Naive thymus-derived CD4-positive, alpha-beta T cell (primary cell): ENCODE results near the gene IPO9. TPM values are rescaled to one million over a fixed set of nuclear protein-coding genes. Genes with fewer than 3 reads are reported as not detected.

Experiments
- ATAC-seq: fragments of 150-1000 bp; cut with Tn5 transposase; 2 replicates; pipeline ENCODE4 v1.10.0; 2021; ENCODE audit warnings: mild to moderate bottlenecking, moderate library complexity
- CTCF ChIA-PET: fragments of 350-600 bp; sonication (Branson Sonifier 250); formaldehyde crosslinking; loops from one replicate; lab custom pipeline; 2021; ENCODE audit warnings: antibody characterized with exemption; lab: Charles Lee
- POLR2A ChIA-PET: fragments of 350-600 bp; sonication (Branson Sonifier 250); formaldehyde crosslinking; loops from one replicate; lab custom pipeline; 2021; ENCODE audit warnings: antibody characterized with exemption, inconsistent platforms; lab: Charles Lee
- DNase-seq, 9 donors: peaks; one replicate each; pipeline versions ENCODE4 v3.0.0 to v3.0.0-alpha.2; 2020 to 2022; ENCODE audit warnings: mixed read lengths in 1 of 9
- H3K27ac ChIP-seq: one replicate; pipeline ENCODE4 v1.7.0; 2013; ENCODE audit warnings: mild to moderate bottlenecking, low read depth, low read length, moderate library complexity
- H3K27me3 ChIP-seq, 2 donors: one replicate each; pipeline ENCODE4 v1.7.0; 2013; ENCODE audit warnings: low read length in 2 of 2, mild to moderate bottlenecking in 2 of 2, moderate library complexity in 2 of 2; ENCODE audit not compliant: control insufficient read depth in 2 of 2, insufficient read depth in 2 of 2
- H3K36me3 ChIP-seq, 3 experiments: 1 replicate in 2 of 3; 2 replicates in 1 of 3; pipeline ENCODE4 v1.7.0; 2013; ENCODE audit warnings: low read length in 3 of 3, mild to moderate bottlenecking in 3 of 3, moderate library complexity in 1 of 3; ENCODE audit not compliant: insufficient read depth in 3 of 3, control insufficient read depth in 2 of 3
- H3K4me1 ChIP-seq, 2 donors: one replicate each; pipeline ENCODE4 v1.7.0; 2013; ENCODE audit warnings: low read length in 2 of 2, mild to moderate bottlenecking in 2 of 2, moderate library complexity in 1 of 2; ENCODE audit not compliant: control insufficient read depth in 2 of 2, insufficient read depth in 2 of 2
- H3K4me3 ChIP-seq: 2 replicates; pipeline ENCODE4 v1.7.0; 2013; ENCODE audit warnings: mild to moderate bottlenecking, low read length
- H3K9me3 ChIP-seq, 3 experiments: 1 replicate in 2 of 3; 2 replicates in 1 of 3; pipeline ENCODE4 v1.7.0; 2013; ENCODE audit warnings: low read length in 3 of 3; ENCODE audit not compliant: control insufficient read depth in 2 of 3
- H3K27ac Mint-ChIP-seq, 9 donors: one replicate each; pipeline ENCODE4 v1.8.0; 2020 to 2022; ENCODE audit warnings: mixed read lengths in 9 of 9, mild to moderate bottlenecking in 8 of 9, moderate library complexity in 5 of 9, inconsistent platforms in 2 of 9
- H3K27me3 Mint-ChIP-seq, 5 donors: one replicate each; pipeline ENCODE4 v1.8.0; 2021 to 2022; ENCODE audit warnings: mixed read lengths in 5 of 5, mild to moderate bottlenecking in 1 of 5
- H3K36me3 Mint-ChIP-seq, 5 donors: one replicate each; pipeline ENCODE4 v1.8.0; 2020 to 2022; ENCODE audit warnings: mixed read lengths in 5 of 5, mild to moderate bottlenecking in 3 of 5, inconsistent platforms in 1 of 5
- H3K4me1 Mint-ChIP-seq, 7 donors: one replicate each; pipeline ENCODE4 v1.8.0; 2020 to 2022; ENCODE audit warnings: mixed read lengths in 7 of 7, mild to moderate bottlenecking in 3 of 7, inconsistent platforms in 1 of 7
- H3K4me3 Mint-ChIP-seq, 10 donors: one replicate each; pipeline ENCODE4 v1.8.0; 2020 to 2022; ENCODE audit warnings: mild to moderate bottlenecking in 10 of 10, mixed read lengths in 10 of 10, moderate library complexity in 6 of 10, inconsistent platforms in 2 of 10
- H3K9me3 Mint-ChIP-seq, 11 donors: one replicate each; pipeline ENCODE4 v1.8.0; 2020 to 2022; ENCODE audit warnings: mixed read lengths in 11 of 11, mild to moderate bottlenecking in 4 of 11, inconsistent platforms in 1 of 11, moderate library complexity in 1 of 11
- intact Hi-C, 2 donors: fragments of 100-400 bp; cut with micrococcal nuclease; formaldehyde crosslinking; loops; one replicate each; pipeline ENCODE4 v1.15.1; 2023
- polyA plus RNA-seq, 2 donors: library from polyadenylated mRNA; unstranded; fragments of 300-500 nt; fragmentation: Illumina TruSeq; gene quantifications; one replicate each; pipeline ENCODE4 v1.2.3, GENCODE V29; 2021
- total RNA-seq, 6 experiments: library from RNA in 5 of 6; stranded (reverse) in 5 of 6; gene quantifications; 1 replicate in 5 of 6; 2 replicates in 1 of 6; pipeline ENCODE4 v1.2.3 and lab custom pipeline; 2021 to 2026

The IPO9 gene
- total and polyA plus RNA-seq, 7 experiments from 2014 or later: 20.8 to 55.3 (median 29.8) TPM

GRCh38 chr1:201888282-201889089, 59.5 kb downstream of the IPO9 start, which contains the start of gene SHISA4:
TSS of gene SHISA4 (plus strand) at chr1:201888898. CDS start at chr1:201888995, 97 bp downstream.
- POLR2A ChIA-PET: interaction anchor here (0.6 kb wide), 1 partner anchor 109 kb away, joined by 3 read pairs; no protein-coding TSS in a partner anchor
- CTCF ChIA-PET: no interaction called here
- Histone ChIP-seq H3K27ac (no peak within 1 kb of the TSS), H3K4me1 (peaks cover 0 to 5% of the 10 kb centered on the region in 2 donors), H3K9me3 (no peaks in the 10 kb centered on the region), H3K4me3 (peak within 1 kb of the TSS; percentile 33), H3K27me3 (peaks cover 0 to 6% of the 10 kb centered on the region in 2 donors), H3K36me3 (no peaks in the 10 kb centered on the region)
- peaks cover 0 to 8% (median 0%) of the 10 kb centered on the region in 11 donors for H3K9me3 Mint-ChIP-seq
- intact Hi-C loops: no loop called here
- peak; percentile 63 for ATAC-seq
- peak within 1 kb of the TSS; percentile 59 to 88 (median 77) for H3K4me3 Mint-ChIP-seq
- no peaks in the 10 kb centered on the region for H3K36me3 Mint-ChIP-seq
- peak within 1 kb of the TSS in 2 of 9 donors; percentile 58 to 91 for H3K27ac Mint-ChIP-seq
- peaks cover 2 to 16% (median 10%) of the 10 kb centered on the region in 7 donors for H3K4me1 Mint-ChIP-seq
- DNase-seq: peak in 2 of 9 donors; percentile 8 to 18
- peaks cover 28 to 50% (median 39%) of the 10 kb centered on the region in 5 donors for H3K27me3 Mint-ChIP-seq

- H3K27ac Mint-ChIP-seq: peak overlapping the region in 1 of 9 donors; percentile 91
- Histone ChIP-seq H3K9me3 (no peaks in the 10 kb centered on the region), H3K27me3 (peaks cover 0 to 6% of the 10 kb centered on the region in 2 donors), H3K4me3 (peak overlapping the region; percentile 33), H3K36me3 (no peaks in the 10 kb centered on the region), H3K27ac (no peak overlapping the region), H3K4me1 (peaks cover 0 to 5% of the 10 kb centered on the region in 2 donors)
- no peaks in the 10 kb centered on the region for H3K36me3 Mint-ChIP-seq
- intact Hi-C loops: no loop called here
- H3K4me1 Mint-ChIP-seq: peaks cover 2 to 16% (median 10%) of the 10 kb centered on the region in 7 donors
- peak overlapping the region; percentile 59 to 88 (median 77) for H3K4me3 Mint-ChIP-seq
- ChIA-PET POLR2A (no interaction called here), CTCF (interaction anchor here (1.2 kb wide), 1 partner anchor 9 kb away, joined by 3 read pairs; no protein-coding TSS in a partner anchor)
- H3K9me3 Mint-ChIP-seq: peaks cover 0 to 8% (median 0%) of the 10 kb centered on the region in 11 donors
- no peak for DNase-seq
- ATAC-seq: peak; percentile 6
- H3K27me3 Mint-ChIP-seq: peaks cover 30 to 55% (median 46%) of the 10 kb centered on the region in 5 donors
Measured at GRCh38 chr1:201889090-201889968, 60.4 kb downstream of the IPO9 start.

- intact Hi-C loops: no loop called here
- ChIA-PET CTCF (interaction anchor here (1.2 kb wide), 1 partner anchor 10 kb away, joined by 3 read pairs; no protein-coding TSS in a partner anchor), POLR2A (no interaction called here)
Measured at GRCh38 chr1:201890223-201890622, 61.3 kb downstream of the IPO9 start.

GRCh38 chr1:201890806-201891450, 62.0 kb downstream of the IPO9 start:
- Histone ChIP-seq H3K36me3 (no peaks in the 10 kb centered on the region), H3K9me3 (no peaks in the 10 kb centered on the region), H3K4me3 (no peak overlapping the region), H3K27ac (no peak overlapping the region), H3K27me3 (peaks cover 0 to 6% of the 10 kb centered on the region in 2 donors), H3K4me1 (peaks cover 0 to 9% of the 10 kb centered on the region in 2 donors)
- no peak for DNase-seq
- no peak for ATAC-seq
- intact Hi-C loops: no loop called here
- no peak overlapping the region for H3K27ac Mint-ChIP-seq
- peaks cover 0 to 8% (median 0%) of the 10 kb centered on the region in 11 donors for H3K9me3 Mint-ChIP-seq
- peaks cover 5 to 18% (median 11%) of the 10 kb centered on the region in 7 donors for H3K4me1 Mint-ChIP-seq
- H3K36me3 Mint-ChIP-seq: no peaks in the 10 kb centered on the region
- ChIA-PET CTCF (interaction anchor here (1.9 kb wide), 1 partner anchor 82 kb away, joined by 11 read pairs; no protein-coding TSS in a partner anchor), POLR2A (no interaction called here)
- peaks cover 30 to 54% (median 43%) of the 10 kb centered on the region in 5 donors for H3K27me3 Mint-ChIP-seq
- no peak overlapping the region for H3K4me3 Mint-ChIP-seq

More at GRCh38 chr1:201890223-201890622, 61.3 kb downstream of the IPO9 start:
- peaks cover 0 to 5% of the 10 kb centered on the region in 2 donors for H3K4me1 ChIP-seq
- Mint-ChIP-seq H3K27me3 (peaks cover 30 to 56% (median 44%) of the 10 kb centered on the region in 5 donors), H3K9me3 (peaks cover 0 to 8% (median 0%) of the 10 kb centered on the region in 11 donors), H3K4me3 (peak overlapping the region in 2 of 10 donors; percentile 25 to 35), H3K27ac (peak overlapping the region in 1 of 9 donors; percentile 41), H3K36me3 (no peaks in the 10 kb centered on the region), H3K4me1 (peaks cover 3 to 16% (median 9%) of the 10 kb centered on the region in 7 donors)
- no peak for ATAC-seq
- no peak overlapping the region for H3K27ac ChIP-seq
- no peak overlapping the region for H3K4me3 ChIP-seq
- no peaks in the 10 kb centered on the region for H3K9me3 ChIP-seq
- DNase-seq: no peak
- no peaks in the 10 kb centered on the region for H3K36me3 ChIP-seq
- H3K27me3 ChIP-seq: peaks cover 0 to 6% of the 10 kb centered on the region in 2 donors

GRCh38 chr1:201891451-201892045, 62.6 kb downstream of the IPO9 start:
- peaks cover 0 to 8% (median 0%) of the 10 kb centered on the region in 11 donors for H3K9me3 Mint-ChIP-seq

More at GRCh38 chr1:201891451-201892045, 62.6 kb downstream of the IPO9 start:
- POLR2A ChIA-PET: no interaction called here
- H3K4me1 ChIP-seq: peaks cover 0 to 13% of the 10 kb centered on the region in 2 donors
- H3K27ac ChIP-seq: no peak overlapping the region
- CTCF ChIA-PET: interaction anchor here (1.9 kb wide), 1 partner anchor 81 kb away, joined by 11 read pairs; no protein-coding TSS in a partner anchor
- H3K4me1 Mint-ChIP-seq: peaks cover 7 to 24% (median 15%) of the 10 kb centered on the region in 7 donors
- no peaks in the 10 kb centered on the region for H3K36me3 Mint-ChIP-seq
- ATAC-seq: no peak
- H3K4me3 Mint-ChIP-seq: peak overlapping the region in 1 of 10 donors; percentile 38
- peaks cover 0 to 6% of the 10 kb centered on the region in 2 donors for H3K27me3 ChIP-seq
- intact Hi-C loops: no loop called here
- H3K36me3 ChIP-seq: no peaks in the 10 kb centered on the region
- H3K4me3 ChIP-seq: no peak overlapping the region
- H3K27me3 Mint-ChIP-seq: peaks cover 30 to 54% (median 43%) of the 10 kb centered on the region in 5 donors
- DNase-seq: no peak
- H3K27ac Mint-ChIP-seq: no peak overlapping the region
- no peaks in the 10 kb centered on the region for H3K9me3 ChIP-seq
